Occipital lobe (tissue), 2 donors: Measurements from ENCODE around the gene RBMS1. TPM values are rescaled to one million over a fixed set of nuclear protein-coding genes. Genes with fewer than 3 reads are reported as not detected.

Experiments used
- DNase-seq: peaks from one replicate; lab custom pipeline; 2025; lab: John Stamatoyannopoulos, UW
- total RNA-seq: library from RNA; depleted of rRNA; stranded (reverse); fragments of >200 nt; gene quantifications from one replicate; pipeline ENCODE4 v1.2.3, GENCODE V29; 2014

The RBMS1 gene
- total RNA-seq, 1 donor from 2014 or later = 7.8 TPM

- no peak for DNase-seq
Measured at GRCh38 chr2:160306985-160307384, 186.6 kb downstream of the RBMS1 start.

GRCh38 chr2:160305081-160305750, 188.4 kb downstream of the RBMS1 start:
- DNase-seq = no peak

GRCh38 chr2:160303527-160303926, 190.1 kb downstream of the RBMS1 start:
- DNase-seq = no peak

- DNase-seq = no peak
Measured at GRCh38 chr2:160303076-160303475, 190.5 kb downstream of the RBMS1 start.

GRCh38 chr2:160301420-160301819, 192.2 kb downstream of the RBMS1 start:
- no peak for DNase-seq

- no peak for DNase-seq
Measured at GRCh38 chr2:160300203-160300602, 193.4 kb downstream of the RBMS1 start.

- no peak for DNase-seq
Measured at GRCh38 chr2:160299540-160299939, 194.1 kb downstream of the RBMS1 start.

- DNase-seq = no peak
Measured at GRCh38 chr2:160298960-160299359, 194.6 kb downstream of the RBMS1 start.

- DNase-seq = no peak
Measured at GRCh38 chr2:160295519-160296207, 197.9 kb downstream of the RBMS1 start.

- no peak for DNase-seq
Measured at GRCh38 chr2:160294889-160295288, 198.7 kb downstream of the RBMS1 start.

- no peak for DNase-seq
Measured at GRCh38 chr2:160294339-160294803, 199.2 kb downstream of the RBMS1 start.

- no peak for DNase-seq
Measured at GRCh38 chr2:160293391-160294091, 200.1 kb downstream of the RBMS1 start.

GRCh38 chr2:160292225-160292624, 201.4 kb downstream of the RBMS1 start:
- no peak for DNase-seq

- no peak for DNase-seq
Measured at GRCh38 chr2:160291382-160291781, 202.2 kb downstream of the RBMS1 start.

GRCh38 chr2:160290598-160290997, 203.0 kb downstream of the RBMS1 start:
- DNase-seq = no peak

GRCh38 chr2:160289831-160290230, 203.8 kb downstream of the RBMS1 start:
- DNase-seq = no peak

- no peak for DNase-seq
Measured at GRCh38 chr2:160289126-160289525, 204.5 kb downstream of the RBMS1 start.

- no peak for DNase-seq
Measured at GRCh38 chr2:160288324-160288723, 205.3 kb downstream of the RBMS1 start.

- no peak for DNase-seq
Measured at GRCh38 chr2:160287476-160287875, 206.1 kb downstream of the RBMS1 start.

- no peak for DNase-seq
Measured at GRCh38 chr2:160286551-160286950, 207.1 kb downstream of the RBMS1 start.

GRCh38 chr2:160283675-160284074, 209.9 kb downstream of the RBMS1 start:
- DNase-seq = no peak

GRCh38 chr2:160282063-160282580, 211.5 kb downstream of the RBMS1 start:
- DNase-seq = no peak
